AG04450 (cell line): ENCODE data around the gene TMEM87B. TPM values are rescaled to one million over a fixed set of nuclear protein-coding genes. Genes with fewer than 3 reads are reported as not detected.

Experiments used
- CTCF ChIA-PET: fragments of 300-600, 350-600 bp; formaldehyde crosslinking; extraction: SDS; loops from one replicate; lab custom pipeline; 2022; ENCODE audit warnings: antibody characterized with exemption, inconsistent platforms; lab: Charles Lee
- POLR2A ChIA-PET: fragments of 350-600 bp; formaldehyde crosslinking; extraction: SDS; loops from one replicate; lab custom pipeline; 2021; ENCODE audit warnings: antibody characterized with exemption, inconsistent platforms; lab: Yijun Ruan, JAX
- DNase-seq: peaks from one replicate; pipeline ENCODE4 v3.0.0-alpha.2; 2011; ENCODE audit warnings: low read depth, low spot score
- H3K27ac ChIP-seq: one replicate; pipeline ENCODE4 v1.5.1; 2012; ENCODE audit warnings: low read depth, low read length, control low read depth
- H3K27me3 ChIP-seq: one replicate; pipeline ENCODE4 v1.6.0; 2012; ENCODE audit warnings: low read length; ENCODE audit not compliant: control insufficient read depth, insufficient read depth
- H3K4me3 ChIP-seq: 2 replicates; pipeline ENCODE4 v1.5.1; 2011; ENCODE audit warnings: mild to moderate bottlenecking, low read depth, low read length, control low read depth
- H3K9me3 ChIP-seq: 2 replicates; pipeline ENCODE4 v1.5.1; 2012; ENCODE audit warnings: low read length; ENCODE audit not compliant: control insufficient read depth, insufficient read depth
- polyA plus RNA-seq: library from polyadenylated mRNA; depleted of rRNA; stranded (reverse); fragments of >200 nt; gene quantifications from 2 replicates; pipeline ENCODE4 v1.2.3, GENCODE V29; 2011
- TF ChIP-seq, protein P1 (sequence below): IDR thresholded peaks from 2 replicates; pipeline ENCODE4 v1.5.1; 2011; ENCODE audit warnings: low read depth, low read length, control low read depth, inconsistent platforms

TMEM87B gene
- polyA plus RNA-seq, 1 experiment, result 24.5 TPM

- no peak overlapping the region for H3K27ac ChIP-seq
- CTCF ChIA-PET, result no interaction called here
- TF ChIP-seq, protein P1, sequence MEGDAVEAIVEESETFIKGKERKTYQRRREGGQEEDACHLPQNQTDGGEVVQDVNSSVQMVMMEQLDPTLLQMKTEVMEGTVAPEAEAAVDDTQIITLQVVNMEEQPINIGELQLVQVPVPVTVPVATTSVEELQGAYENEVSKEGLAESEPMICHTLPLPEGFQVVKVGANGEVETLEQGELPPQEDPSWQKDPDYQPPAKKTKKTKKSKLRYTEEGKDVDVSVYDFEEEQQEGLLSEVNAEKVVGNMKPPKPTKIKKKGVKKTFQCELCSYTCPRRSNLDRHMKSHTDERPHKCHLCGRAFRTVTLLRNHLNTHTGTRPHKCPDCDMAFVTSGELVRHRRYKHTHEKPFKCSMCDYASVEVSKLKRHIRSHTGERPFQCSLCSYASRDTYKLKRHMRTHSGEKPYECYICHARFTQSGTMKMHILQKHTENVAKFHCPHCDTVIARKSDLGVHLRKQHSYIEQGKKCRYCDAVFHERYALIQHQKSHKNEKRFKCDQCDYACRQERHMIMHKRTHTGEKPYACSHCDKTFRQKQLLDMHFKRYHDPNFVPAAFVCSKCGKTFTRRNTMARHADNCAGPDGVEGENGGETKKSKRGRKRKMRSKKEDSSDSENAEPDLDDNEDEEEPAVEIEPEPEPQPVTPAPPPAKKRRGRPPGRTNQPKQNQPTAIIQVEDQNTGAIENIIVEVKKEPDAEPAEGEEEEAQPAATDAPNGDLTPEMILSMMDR, result no peak
- no peak overlapping the region for H3K4me3 ChIP-seq
- no peaks in the 10 kb centered on the region for H3K27me3 ChIP-seq
- POLR2A ChIA-PET, result no interaction called here
- DNase-seq, result no peak
- H3K9me3 ChIP-seq, result peaks cover 1% of the 10 kb centered on the region; the same call in 1 of the 2 replicates
Measured at GRCh38 chr2:112154246-112155117, 99.4 kb downstream of the TMEM87B start.

GRCh38 chr2:112155331-112156151 is 100.5 kb downstream of the TMEM87B start:
- POLR2A ChIA-PET, result no interaction called here

DNA sequence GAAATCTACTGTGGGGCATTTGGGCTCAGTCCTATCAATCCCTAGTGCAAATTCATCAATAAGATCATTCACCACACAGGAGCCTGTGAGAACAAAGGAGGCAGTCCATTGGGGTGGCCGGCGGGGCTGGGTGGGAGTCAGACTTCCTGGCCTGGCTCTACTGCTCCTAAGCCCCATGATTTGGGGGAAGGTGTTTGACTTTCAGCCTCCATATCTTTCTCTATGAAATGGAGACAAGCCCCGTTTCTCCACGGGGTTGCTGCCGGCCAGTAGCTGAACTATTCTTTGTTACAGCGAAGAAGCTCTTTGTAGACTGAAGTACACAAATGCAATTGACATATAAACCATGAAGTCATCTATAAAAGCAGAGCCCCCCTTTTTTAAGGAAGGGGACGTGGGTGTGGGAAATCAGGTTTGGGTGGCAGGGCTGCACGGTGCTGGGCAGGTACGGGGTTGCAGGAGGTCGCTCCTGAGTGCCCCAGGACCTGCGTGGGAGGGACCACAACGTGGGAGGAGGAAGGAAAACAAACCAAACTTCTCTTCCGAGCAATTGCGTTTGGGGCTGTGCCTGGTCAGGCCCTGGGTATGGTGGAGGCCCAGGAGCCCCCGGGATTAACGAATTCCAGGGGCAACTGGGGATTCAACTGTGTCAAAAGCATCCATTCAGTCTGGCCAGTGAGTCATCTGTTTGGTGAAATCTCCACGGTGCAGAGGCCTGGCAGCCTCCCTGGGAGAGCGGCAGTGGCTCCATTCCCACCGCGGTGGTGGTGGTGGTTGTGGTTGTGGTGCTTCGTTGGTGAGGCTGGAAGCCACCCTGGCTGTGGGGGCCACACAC is 101.3 kb downstream of the TMEM87B start:
- Histone ChIP-seq H3K9me3 (peaks cover 4% of the 10 kb centered on the region; the same call in 1 of the 2 replicates), H3K27ac (no peak overlapping the region), H3K27me3 (no peaks in the 10 kb centered on the region), H3K4me3 (no peak overlapping the region)
- TF ChIP-seq, protein P1, result no peak
- no peak for DNase-seq
- CTCF ChIA-PET, result no interaction called here
- POLR2A ChIA-PET, result no interaction called here

More at GRCh38 chr2:112155331-112156151, 100.5 kb downstream of the TMEM87B start:
- TF ChIP-seq, protein P1, result no peak
- H3K4me3 ChIP-seq, result no peak overlapping the region
- no peaks in the 10 kb centered on the region for H3K27me3 ChIP-seq
- CTCF ChIA-PET, result no interaction called here
- no peak for DNase-seq
- H3K27ac ChIP-seq, result no peak overlapping the region
- H3K9me3 ChIP-seq, result peaks cover 4% of the 10 kb centered on the region; the same call in 1 of the 2 replicates

DNA sequence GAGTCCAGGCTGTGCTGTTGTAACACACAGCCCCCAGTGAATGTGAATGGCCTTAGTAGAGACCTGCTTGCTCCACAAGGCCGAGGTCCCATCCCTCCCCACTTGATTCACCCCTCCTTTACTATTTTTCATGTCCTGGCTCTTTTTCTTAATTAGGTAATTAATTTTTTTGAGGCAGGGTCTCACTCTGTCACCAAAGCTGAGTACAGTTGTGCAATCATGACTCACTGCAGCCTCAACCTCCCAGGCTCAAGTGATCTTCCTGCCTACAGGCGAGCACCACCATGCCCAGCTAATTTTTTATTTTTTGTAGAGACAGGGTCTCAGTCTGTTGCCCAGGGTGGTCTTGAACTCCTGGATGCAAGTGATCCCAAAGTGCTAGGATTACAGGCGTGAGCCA is 102.4 kb downstream of the TMEM87B start:
- POLR2A ChIA-PET, result no interaction called here
- no peaks in the 10 kb centered on the region for H3K27me3 ChIP-seq
- CTCF ChIA-PET, result no interaction called here
- peaks cover 4% of the 10 kb centered on the region; the same call in 1 of the 2 replicates for H3K9me3 ChIP-seq
- no peak for DNase-seq
- H3K27ac ChIP-seq, result no peak overlapping the region
- TF ChIP-seq, protein P1, result no peak
- no peak overlapping the region for H3K4me3 ChIP-seq
